Stimulated activated CD8-positive, alpha-beta memory T cell treated with anti-CD3 and anti-CD28 coated beads, Interleukin-15, amount 100 ng/mL, for 48 hours (primary cell): ENCODE results near the gene CIP2A.

Experiments
- DNase-seq, 2 donors: peaks; one replicate each; pipeline ENCODE4 v3.0.0-alpha.2; 2020; ENCODE audit warnings: low read depth in 2 of 2

Gene CIP2A

DNA sequence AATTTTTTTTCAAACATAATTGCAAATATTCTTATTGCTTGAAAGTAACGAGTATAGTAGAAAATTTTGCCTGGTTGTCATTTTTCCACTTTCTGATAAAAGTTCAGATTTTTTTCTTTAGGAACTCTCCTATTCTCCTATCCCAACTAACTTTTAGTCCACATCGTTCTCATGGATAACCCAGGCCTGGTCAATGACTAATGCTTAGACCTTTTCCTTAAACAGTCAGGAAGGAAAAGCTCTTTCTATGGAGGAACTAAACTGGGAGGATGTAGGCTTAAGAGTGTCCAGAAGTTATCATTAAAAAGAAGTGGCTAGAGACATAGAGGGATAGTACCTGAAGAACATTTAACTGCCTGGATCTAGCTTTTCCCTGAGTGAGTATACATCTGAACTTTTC, 26.7 kb downstream of the CIP2A start:
- DNase-seq, result no peak

- DNase-seq, result no peak
Observed at GRCh38 chr3:108555966-108556581, 33.2 kb downstream of the CIP2A start.

DNA sequence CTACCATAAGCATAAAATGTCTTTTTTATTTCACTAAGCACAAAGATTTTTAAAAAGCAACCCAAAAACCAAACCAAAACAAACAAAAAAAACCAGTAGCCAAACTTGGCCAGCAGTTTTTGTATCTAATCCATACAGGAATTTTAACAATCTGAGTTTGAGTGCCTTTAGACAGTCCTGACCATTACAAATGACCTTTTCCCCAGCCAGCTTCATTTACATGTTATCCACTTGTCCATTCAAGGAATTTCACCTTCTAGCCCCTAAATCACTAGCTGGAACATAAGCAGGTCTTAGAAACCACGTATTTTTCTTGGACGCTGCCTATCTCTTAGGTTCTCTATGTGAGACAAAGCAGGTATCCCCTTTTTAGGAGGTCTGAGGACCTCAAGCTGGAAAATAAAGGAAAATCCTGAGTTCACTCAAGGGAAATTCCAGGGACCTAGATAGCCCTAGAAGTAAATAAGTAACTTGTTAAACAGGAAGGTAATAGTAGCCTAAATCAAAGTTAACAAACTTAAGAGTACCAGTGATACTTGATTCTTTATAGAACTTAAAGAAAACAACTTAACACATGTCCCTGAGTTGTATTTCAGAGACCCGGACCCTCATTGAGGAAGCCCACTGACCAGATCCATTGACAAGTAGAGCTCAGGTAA, 34.2 kb downstream of the CIP2A start:
- no peak for DNase-seq

GRCh38 chr3:108554229-108554628, 35.0 kb downstream of the CIP2A start:
- DNase-seq, result no peak

GRCh38 chr3:108552267-108553159, 36.7 kb downstream of the CIP2A start:
- no peak for DNase-seq

- no peak for DNase-seq
Observed at GRCh38 chr3:108548886-108549285, 40.4 kb downstream of the CIP2A start.

DNA sequence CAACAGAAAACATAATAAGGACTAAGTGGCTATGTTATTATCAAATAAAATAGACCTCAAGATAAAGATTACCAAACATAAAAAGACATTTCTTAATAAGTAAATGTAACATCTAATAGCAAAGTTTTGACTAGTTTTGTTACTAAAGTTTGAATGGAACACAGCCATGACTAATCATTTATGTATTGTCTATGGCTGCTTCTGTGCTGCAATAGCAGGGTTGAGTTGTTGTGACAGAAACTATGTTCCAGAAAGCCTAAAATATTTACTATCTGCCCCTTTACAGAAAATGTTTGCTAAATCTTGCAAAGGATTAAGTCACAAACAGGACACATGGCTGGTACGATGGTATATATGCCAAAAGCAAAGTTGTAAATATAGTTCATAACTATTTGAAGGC, 40.9 kb downstream of the CIP2A start:
- DNase-seq, result no peak

GRCh38 chr3:108546692-108547091, 42.5 kb downstream of the CIP2A start:
- DNase-seq, result no peak

GRCh38 chr3:108546247-108546646, 43.0 kb downstream of the CIP2A start:
- no peak for DNase-seq

GRCh38 chr3:108538083-108538482, 51.2 kb downstream of the CIP2A start:
- no peak for DNase-seq

GRCh38 chr3:108528459-108529252, 60.6 kb downstream of the CIP2A start:
- DNase-seq, result no peak

DNA sequence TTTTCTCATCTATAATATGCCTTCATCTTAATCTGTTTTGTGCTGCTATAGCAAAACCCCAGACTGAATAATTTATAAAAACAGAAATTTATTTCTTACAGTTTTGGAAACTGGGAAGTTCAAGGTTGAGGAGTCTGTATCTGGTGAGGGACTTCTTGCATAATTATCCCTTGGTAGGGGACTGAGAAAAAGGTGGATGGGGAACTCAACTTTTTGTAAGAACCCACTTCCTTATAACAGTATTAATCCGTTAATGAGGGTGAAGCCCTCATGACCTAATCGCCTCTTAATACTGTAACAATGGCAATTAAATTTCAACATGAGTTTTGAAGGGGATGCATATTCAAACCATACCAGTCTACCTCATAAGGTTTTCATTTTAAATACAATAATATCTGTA, 61.4 kb downstream of the CIP2A start:
- no peak for DNase-seq

DNA sequence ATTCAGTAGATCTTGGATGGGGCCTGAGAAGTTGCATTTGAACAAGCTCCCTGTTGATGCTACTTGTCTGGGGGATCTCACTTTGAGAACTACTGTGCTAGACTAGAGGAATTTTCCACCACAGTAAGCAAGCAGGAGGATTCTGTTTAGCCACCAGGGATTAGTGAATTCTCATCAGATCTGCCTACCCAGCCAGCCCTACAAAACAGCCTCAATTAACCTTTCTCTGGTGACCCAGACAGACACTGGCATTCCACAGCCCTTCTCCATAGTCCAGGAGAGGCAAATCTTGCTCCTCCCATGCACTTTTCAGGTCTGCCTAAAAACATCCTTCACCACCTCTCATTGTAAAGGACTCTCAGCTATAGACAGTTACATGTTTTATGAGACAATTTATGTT, 62.1 kb downstream of the CIP2A start:
- DNase-seq, result no peak

DNA sequence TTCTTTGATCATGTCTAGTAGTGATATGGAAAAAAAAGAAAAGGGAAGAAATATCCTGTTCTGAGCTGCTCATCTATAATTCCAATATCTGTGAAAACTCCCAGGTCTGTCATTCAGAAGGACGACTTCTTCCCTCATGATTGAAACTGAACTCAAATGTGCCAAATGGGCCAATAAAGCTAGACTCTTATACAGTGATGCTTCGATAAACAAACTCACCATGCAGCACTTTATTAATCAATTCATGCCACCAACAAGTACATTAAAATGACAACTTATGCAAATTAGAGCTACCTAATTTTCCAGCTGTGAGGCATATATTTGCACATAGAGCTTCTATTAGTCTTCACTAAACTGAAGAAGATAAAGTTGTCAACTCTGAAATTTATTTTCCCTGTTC, 63.3 kb downstream of the CIP2A start:
- DNase-seq, result no peak

DNA sequence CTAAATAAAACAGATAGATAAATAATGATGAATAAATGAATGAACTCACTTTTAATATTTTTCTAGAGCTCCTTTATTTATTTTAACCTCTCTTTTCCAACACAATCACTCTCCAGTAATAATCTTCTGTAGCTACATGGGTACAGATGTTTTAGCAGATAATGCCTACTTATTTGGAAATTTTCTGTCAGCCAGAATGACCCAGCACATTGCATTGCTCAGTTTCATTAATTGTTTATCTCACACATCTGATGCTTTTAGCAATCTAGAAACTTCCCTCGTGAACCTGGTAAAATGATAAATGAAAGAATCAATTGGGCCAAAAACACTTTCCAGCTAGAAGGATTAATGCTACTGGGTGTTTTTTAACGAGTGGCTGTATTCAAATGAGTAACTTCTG, 64.0 kb downstream of the CIP2A start:
- no peak for DNase-seq

DNA sequence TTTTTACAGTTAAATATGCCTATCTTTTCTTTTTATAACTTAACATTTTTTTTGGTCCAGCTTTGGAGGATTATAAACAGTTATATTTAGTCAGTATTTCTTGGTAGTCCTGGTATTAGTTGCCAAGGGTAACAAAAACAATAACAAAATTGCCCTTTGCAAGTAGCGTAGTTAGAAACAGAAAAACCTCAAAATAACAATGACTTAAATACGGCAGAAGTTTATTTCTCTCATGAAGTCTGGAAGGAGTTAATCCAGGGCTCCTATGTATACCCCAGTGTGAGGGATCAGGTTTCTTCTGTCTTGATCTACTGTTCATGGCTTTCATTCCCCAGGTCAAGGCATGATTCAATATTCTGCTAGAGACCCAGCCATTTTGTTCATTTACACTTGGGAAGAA, 64.7 kb downstream of the CIP2A start:
- DNase-seq, result no peak

GRCh38 chr3:108518895-108519294, 70.3 kb downstream of the CIP2A start:
- DNase-seq, result no peak

- no peak for DNase-seq
Observed at GRCh38 chr3:108516881-108517280, 72.4 kb downstream of the CIP2A start.

- DNase-seq, result no peak
Observed at GRCh38 chr3:108513961-108514360, 75.3 kb downstream of the CIP2A start.

- DNase-seq, result no peak
Observed at GRCh38 chr3:108512671-108513070, 76.6 kb downstream of the CIP2A start.

DNA sequence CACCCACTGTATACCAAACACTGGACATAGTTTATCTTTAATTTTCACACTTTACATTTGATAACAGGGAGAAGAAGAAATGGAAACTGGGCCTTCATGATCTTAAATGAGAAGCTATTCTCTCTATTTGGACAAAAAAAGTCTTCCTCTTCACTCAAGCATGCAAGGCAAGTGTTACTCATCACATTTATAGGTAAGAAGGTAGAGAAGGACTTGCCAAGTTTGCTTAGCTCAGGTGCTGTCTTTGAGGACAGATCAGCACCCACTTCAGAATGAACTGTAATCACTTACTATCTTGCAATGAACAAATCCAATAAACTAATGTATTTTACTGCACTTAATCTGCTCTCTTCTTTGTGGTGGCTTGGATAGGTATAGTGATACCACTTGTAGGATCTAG, 77.7 kb downstream of the CIP2A start:
- no peak for DNase-seq

DNA sequence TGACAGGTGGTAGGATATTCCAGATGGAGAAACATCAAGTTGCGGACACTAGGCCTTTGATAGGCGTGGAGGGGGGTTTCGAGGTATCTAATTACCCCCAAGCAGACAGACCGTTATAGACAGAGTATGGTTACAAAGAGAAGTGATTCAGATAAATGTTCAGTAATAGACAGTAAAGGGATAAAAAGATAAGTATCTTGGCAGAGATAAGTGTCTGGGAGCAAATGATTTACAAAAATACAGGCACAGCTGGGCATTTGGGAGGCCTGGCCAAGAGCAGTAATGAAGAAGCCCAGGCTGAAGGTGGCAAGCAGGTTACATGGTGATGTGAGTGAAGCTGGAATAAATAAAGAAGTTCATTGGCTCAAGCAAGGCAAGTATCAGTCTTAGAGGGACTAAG, 78.2 kb downstream of the CIP2A start:
- no peak for DNase-seq
